GM12875 (cell line): ENCODE results near the gene UMPS.

Source experiments
- H3K4me3 ChIP-seq: one replicate; pipeline ENCODE4 v1.5.1; 2011; ENCODE audit warnings: low read depth, low read length, control low read depth
- TF ChIP-seq, protein P1 (sequence below): IDR thresholded peaks from 2 replicates; pipeline ENCODE4 v1.5.1; 2011; ENCODE audit warnings: low read depth, mild to moderate bottlenecking, control low read depth, inconsistent platforms, low read length, moderate library complexity, borderline replicate concordance; ENCODE audit not compliant: insufficient read depth

Gene UMPS

DNA sequence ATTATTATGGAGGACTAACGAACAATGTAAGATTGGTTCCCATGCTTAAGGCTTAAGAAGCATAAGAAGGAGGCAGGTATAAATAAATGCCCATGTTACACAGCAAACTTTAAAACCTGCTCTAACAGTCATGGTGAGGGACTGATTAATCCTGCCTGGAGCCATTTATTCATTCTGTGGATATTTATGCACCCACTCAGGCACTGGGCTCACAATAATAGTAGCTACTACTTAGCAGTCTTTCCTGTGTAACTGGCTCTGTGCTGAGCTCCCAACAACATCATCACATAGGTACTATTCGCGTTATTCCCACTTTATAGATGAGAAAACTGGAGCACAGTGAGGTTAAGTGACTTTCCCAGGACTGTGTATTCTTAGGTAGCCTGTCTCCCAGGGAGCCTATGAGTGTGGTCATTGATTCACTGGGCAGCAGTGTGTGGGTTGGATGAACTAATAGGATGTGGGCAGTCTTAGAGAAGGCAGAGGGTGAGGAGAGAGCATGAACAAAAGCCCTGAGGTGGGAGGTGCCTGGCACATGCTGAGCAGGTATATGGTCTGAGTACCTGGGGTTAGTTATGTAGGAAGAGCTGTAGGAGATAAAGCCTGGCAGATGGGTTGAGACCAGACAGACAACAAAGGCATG, 44.1 kb upstream of the UMPS start:
- H3K4me3 ChIP-seq, result no peak overlapping the region
- TF ChIP-seq, protein P1, sequence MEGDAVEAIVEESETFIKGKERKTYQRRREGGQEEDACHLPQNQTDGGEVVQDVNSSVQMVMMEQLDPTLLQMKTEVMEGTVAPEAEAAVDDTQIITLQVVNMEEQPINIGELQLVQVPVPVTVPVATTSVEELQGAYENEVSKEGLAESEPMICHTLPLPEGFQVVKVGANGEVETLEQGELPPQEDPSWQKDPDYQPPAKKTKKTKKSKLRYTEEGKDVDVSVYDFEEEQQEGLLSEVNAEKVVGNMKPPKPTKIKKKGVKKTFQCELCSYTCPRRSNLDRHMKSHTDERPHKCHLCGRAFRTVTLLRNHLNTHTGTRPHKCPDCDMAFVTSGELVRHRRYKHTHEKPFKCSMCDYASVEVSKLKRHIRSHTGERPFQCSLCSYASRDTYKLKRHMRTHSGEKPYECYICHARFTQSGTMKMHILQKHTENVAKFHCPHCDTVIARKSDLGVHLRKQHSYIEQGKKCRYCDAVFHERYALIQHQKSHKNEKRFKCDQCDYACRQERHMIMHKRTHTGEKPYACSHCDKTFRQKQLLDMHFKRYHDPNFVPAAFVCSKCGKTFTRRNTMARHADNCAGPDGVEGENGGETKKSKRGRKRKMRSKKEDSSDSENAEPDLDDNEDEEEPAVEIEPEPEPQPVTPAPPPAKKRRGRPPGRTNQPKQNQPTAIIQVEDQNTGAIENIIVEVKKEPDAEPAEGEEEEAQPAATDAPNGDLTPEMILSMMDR, result no peak

DNA sequence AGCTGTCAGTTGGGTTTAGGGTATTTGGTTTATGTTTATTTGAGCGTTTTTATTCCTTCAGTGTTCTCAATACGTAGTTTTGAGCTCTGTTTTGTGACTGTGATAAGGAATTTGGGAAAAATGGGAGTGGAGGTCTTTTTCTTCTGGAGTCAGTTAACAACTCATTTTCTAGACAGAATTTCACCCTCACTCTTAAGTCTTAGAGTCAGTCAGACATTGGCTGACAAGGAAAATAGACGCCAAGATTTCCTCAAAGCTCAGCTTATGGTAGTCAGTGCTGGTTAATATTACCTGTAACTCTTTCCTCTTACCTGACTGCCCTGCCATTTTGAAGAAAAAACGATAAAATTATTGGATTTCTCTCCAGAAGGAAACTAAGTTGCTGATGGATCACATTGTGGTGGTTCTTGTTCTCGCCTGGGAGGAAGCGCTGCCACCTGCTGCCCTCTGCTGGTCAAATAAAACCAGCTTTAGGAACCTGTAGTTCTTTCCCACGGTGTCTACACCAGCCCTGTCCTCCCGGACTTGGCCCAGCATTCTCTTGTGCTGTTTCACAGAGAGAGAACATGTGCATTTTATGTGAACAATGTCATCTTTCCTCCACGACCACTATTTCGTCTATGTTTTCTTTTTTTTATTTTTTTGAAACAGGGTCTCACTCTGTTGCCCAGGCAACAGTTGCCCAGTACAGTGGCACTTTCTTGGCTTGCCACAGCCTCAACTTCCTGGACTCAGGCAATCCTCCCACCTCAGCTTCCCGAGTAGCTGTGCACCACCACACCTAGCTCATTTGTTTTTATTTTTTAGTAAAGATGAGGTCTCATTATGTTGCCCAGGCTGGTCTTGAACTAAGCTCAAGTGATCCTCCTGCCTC, 41.4 kb upstream of the UMPS start:
- TF ChIP-seq, protein P1, result peak; percentile 69; the same call in 1 of the 2 replicates
- no peak overlapping the region for H3K4me3 ChIP-seq

DNA sequence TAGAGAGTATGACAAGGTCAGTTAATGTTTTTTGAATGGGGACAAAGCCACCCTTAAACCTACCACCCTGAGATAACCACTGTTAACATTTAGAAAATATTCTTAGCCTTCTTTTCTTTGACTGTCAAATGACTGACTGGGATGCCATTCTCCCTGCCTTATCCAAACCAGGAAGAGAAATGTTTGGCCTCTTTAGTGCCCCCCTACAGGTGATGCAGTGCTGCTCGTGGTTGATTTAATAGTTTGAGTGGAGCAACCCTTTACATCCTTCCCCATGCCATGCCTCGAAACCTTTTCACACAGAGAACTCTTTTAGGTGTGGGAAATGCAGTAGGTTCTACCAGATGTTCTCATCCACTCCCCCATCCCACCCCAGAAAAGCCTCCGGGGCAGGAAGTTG, 38.7 kb upstream of the UMPS start:
- TF ChIP-seq, protein P1, result no peak
- H3K4me3 ChIP-seq, result no peak overlapping the region

DNA sequence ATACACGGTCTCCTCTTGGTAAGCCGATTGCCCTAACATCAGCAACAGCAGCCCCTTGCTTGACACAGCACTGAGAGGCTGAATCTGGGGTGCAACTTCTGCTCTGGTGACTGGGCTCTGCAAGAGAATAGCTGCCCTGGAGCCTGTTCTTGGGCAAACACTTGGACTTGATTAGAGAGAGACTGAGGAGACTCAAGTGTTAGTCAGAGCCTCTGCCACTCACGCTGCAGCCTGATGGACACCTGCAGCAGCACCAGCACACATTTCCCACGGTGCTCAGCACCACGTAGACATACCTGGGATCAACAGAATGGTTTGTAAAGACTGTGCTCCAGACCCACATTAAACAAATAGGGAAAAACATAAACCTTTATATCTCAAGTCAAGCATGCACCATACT, 35.8 kb upstream of the UMPS start:
- TF ChIP-seq, protein P1, result no peak
- H3K4me3 ChIP-seq, result no peak overlapping the region

DNA sequence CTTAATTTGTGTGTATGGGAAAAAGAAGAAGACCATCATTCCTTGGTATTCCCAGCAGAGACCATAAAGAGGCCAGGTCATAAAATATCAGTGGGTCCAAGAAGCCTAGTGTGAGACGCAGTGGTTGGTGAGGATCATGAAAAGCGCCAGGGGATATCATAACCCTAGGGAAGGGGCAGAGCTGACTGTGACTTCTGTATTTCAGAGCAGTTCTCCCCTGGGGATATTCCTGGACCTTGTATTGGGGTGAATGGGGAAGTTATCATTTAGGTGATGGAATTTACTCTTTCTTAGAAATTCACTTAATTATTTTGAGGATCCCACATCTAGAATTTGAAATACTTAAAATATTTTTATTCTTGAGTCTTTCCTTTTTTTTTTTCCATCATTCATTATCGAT, 34.9 kb upstream of the UMPS start:
- TF ChIP-seq, protein P1, result no peak
- no peak overlapping the region for H3K4me3 ChIP-seq

DNA sequence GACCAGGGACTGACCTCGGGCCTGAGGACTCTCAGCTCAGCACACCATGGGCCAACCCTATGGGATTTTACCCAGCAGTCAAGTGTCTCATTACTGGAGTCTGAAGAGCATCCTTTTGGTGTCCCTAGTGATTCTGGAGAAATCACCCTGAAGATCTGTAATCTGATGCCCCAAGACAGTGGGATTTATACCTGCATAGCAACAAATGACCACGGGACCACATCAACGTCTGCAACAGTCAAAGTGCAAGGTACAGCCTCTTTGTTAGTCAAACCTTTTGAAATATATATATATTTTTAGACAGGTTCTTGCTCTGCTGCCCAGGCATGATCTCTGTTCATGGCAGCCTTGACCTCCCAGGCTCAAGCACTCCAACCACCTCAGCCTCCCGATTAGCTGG, 34.2 kb upstream of the UMPS start:
- TF ChIP-seq, protein P1, result no peak
- H3K4me3 ChIP-seq, result no peak overlapping the region

DNA sequence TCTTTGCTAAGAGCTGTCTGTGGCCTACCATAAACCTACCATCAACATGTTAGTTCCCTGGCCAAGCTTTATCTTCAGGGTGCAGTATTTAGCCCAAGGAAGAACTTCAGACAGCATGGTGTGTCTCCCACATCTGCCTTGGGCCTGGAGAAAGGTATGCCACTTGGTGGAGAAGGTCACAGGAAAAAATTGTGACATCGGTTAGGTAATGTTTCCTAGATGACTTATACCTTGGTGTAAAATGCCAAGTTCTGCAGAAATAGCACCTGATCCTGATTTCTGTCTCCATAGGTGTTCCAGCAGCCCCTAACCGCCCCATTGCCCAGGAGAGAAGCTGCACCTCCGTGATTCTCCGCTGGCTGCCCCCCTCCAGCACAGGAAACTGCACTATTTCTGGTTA, 33.0 kb upstream of the UMPS start:
- no peak overlapping the region for H3K4me3 ChIP-seq
- TF ChIP-seq, protein P1, result no peak
